HG03575 (cell line): ENCODE results near the gene MEX3A.

Experiments
- ATAC-seq: cut with Tn5 transposase; IDR thresholded peaks from one replicate; pipeline ENCODE4 v1.9.1; 2021; ENCODE audit not compliant: unreplicated experiment, insufficient number of reproducible peaks, low FRiP score; ENCODE audit errors: extremely low read depth

Gene MEX3A

GRCh38 chr1:156104861-156105832 lies 22.9 kb upstream of the MEX3A start:
- no peak for ATAC-seq

GRCh38 chr1:156104065-156104810 lies 22.0 kb upstream of the MEX3A start:
- no peak for ATAC-seq

- no peak for ATAC-seq
Observed at GRCh38 chr1:156103521-156103947, 21.3 kb upstream of the MEX3A start.

- ATAC-seq = no peak
Observed at GRCh38 chr1:156102633-156103511, 20.6 kb upstream of the MEX3A start.

GRCh38 chr1:156101880-156102279 lies 19.6 kb upstream of the MEX3A start:
- no peak for ATAC-seq

GRCh38 chr1:156100205-156100995 lies 18.1 kb upstream of the MEX3A start:
- ATAC-seq = no peak

GRCh38 chr1:156099282-156099681 lies 17.0 kb upstream of the MEX3A start:
- no peak for ATAC-seq

GRCh38 chr1:156098784-156099183 lies 16.5 kb upstream of the MEX3A start:
- no peak for ATAC-seq

GRCh38 chr1:156097499-156098178 lies 15.4 kb upstream of the MEX3A start:
- no peak for ATAC-seq

GRCh38 chr1:156096640-156097391 lies 14.6 kb upstream of the MEX3A start:
- ATAC-seq = no peak

GRCh38 chr1:156095906-156096508 lies 13.7 kb upstream of the MEX3A start:
- no peak for ATAC-seq

- no peak for ATAC-seq
Observed at GRCh38 chr1:156091610-156092009, 9.3 kb upstream of the MEX3A start.

- no peak for ATAC-seq
Observed at GRCh38 chr1:156090840-156091188, 8.5 kb upstream of the MEX3A start.

- ATAC-seq = no peak
Observed at GRCh38 chr1:156090138-156090839, 8.0 kb upstream of the MEX3A start.

GRCh38 chr1:156089704-156090103 lies 7.4 kb upstream of the MEX3A start:
- no peak for ATAC-seq

- ATAC-seq = no peak
Observed at GRCh38 chr1:156086256-156086662, 4.0 kb upstream of the MEX3A start.
